Measurements from ENCODE around the gene CBR1.

CBR1 gene

GRCh38 chr21:36113647-36114428 lies 44.0 kb downstream of the CBR1 start:
- peak; percentile 70 for DNase-seq
- Histone ChIP-seq H2AFZ (ENCODE audit: low read length) (no peak overlapping the region), H3K9me2 (replicated peaks; ENCODE audit: insufficient read depth, low read length) (no peaks in the 10 kb centered on the region), H3K4me3 (ENCODE audit: low read length) (no peak overlapping the region), H3K4me1 (ENCODE audit: low read length) (peaks cover 10% of the 10 kb centered on the region), H3K36me3 (replicated peaks; ENCODE audit: insufficient read depth, low read length) (no peaks in the 10 kb centered on the region), H3K4me2 (ENCODE audit: low read depth, low read length) (no peak overlapping the region), H4K20me1 (ENCODE audit: insufficient read depth, low read length) (no peaks in the 10 kb centered on the region), H3K9ac (ENCODE audit: low read length) (no peak overlapping the region), H3K79me2 (ENCODE audit: low read length) (no peaks in the 10 kb centered on the region), H3K27ac (ENCODE audit: low read length) (no peak overlapping the region), H3K9me3 (replicated peaks; ENCODE audit: insufficient read depth, low read length) (no peaks in the 10 kb centered on the region), H3K27me3 (replicated peaks; ENCODE audit: insufficient read depth, low read length) (no peaks in the 10 kb centered on the region), H3F3A (ENCODE audit: insufficient read depth, low read length) (peaks cover 10% of the 10 kb centered on the region)
- TF ChIP-seq EZH2phosphoT487 (IDR thresholded peaks at IDR 0.05; ENCODE audit: low read length) (no peak), EZH2 (optimal IDR thresholded peaks at IDR 0.05; ENCODE audit: low read depth, low read length) (no peak), CTCF (IDR thresholded peaks at IDR 0.05; ENCODE audit: low read length) (no peak)

- H3F3A ChIP-seq (ENCODE audit: insufficient read depth, low read length): peaks cover 10% of the 10 kb centered on the region
These were observed 45.4 kb downstream of the CBR1 start for GRCh38 chr21:36115138-36115730.

GRCh38 chr21:36117286-36117741 lies 47.5 kb downstream of the CBR1 start:
- TF ChIP-seq EZH2 (optimal IDR thresholded peaks at IDR 0.05; ENCODE audit: low read depth, low read length) (no peak), CTCF (IDR thresholded peaks at IDR 0.05; ENCODE audit: low read length) (no peak), EZH2phosphoT487 (IDR thresholded peaks at IDR 0.05; ENCODE audit: low read length) (no peak)
- peak; percentile 38 for DNase-seq
- Histone ChIP-seq H3K4me1 (ENCODE audit: low read length) (peaks cover 10% of the 10 kb centered on the region), H3K4me3 (ENCODE audit: low read length) (no peak overlapping the region), H3K79me2 (ENCODE audit: low read length) (no peaks in the 10 kb centered on the region), H3K9me3 (replicated peaks; ENCODE audit: insufficient read depth, low read length) (no peaks in the 10 kb centered on the region), H3F3A (ENCODE audit: insufficient read depth, low read length) (peaks cover 10% of the 10 kb centered on the region), H3K9ac (ENCODE audit: low read length) (no peak overlapping the region), H3K9me2 (replicated peaks; ENCODE audit: insufficient read depth, low read length) (no peaks in the 10 kb centered on the region), H2AFZ (ENCODE audit: low read length) (peak overlapping the region; percentile 17; the same call in 1 of the 2 replicates), H3K4me2 (ENCODE audit: low read depth, low read length) (no peak overlapping the region), H3K36me3 (replicated peaks; ENCODE audit: insufficient read depth, low read length) (no peaks in the 10 kb centered on the region), H3K27me3 (replicated peaks; ENCODE audit: insufficient read depth, low read length) (no peaks in the 10 kb centered on the region), H4K20me1 (ENCODE audit: insufficient read depth, low read length) (no peaks in the 10 kb centered on the region), H3K27ac (ENCODE audit: low read length) (peak overlapping the region; percentile 5; the same call in 1 of the 2 replicates)

More at GRCh38 chr21:36115138-36115730, 45.4 kb downstream of the CBR1 start:
- Histone ChIP-seq H3K9me2 (replicated peaks; ENCODE audit: insufficient read depth, low read length) (no peaks in the 10 kb centered on the region), H3K27me3 (replicated peaks; ENCODE audit: insufficient read depth, low read length) (no peaks in the 10 kb centered on the region), H3K9ac (ENCODE audit: low read length) (no peak overlapping the region), H3K4me3 (ENCODE audit: low read length) (no peak overlapping the region), H3K9me3 (replicated peaks; ENCODE audit: insufficient read depth, low read length) (no peaks in the 10 kb centered on the region), H3K36me3 (replicated peaks; ENCODE audit: insufficient read depth, low read length) (no peaks in the 10 kb centered on the region), H3K27ac (ENCODE audit: low read length) (no peak overlapping the region), H3K4me1 (ENCODE audit: low read length) (peaks cover 10% of the 10 kb centered on the region), H4K20me1 (ENCODE audit: insufficient read depth, low read length) (no peaks in the 10 kb centered on the region), H3K4me2 (ENCODE audit: low read depth, low read length) (no peak overlapping the region), H2AFZ (ENCODE audit: low read length) (no peak overlapping the region), H3K79me2 (ENCODE audit: low read length) (no peaks in the 10 kb centered on the region)
- TF ChIP-seq EZH2 (optimal IDR thresholded peaks at IDR 0.05; ENCODE audit: low read depth, low read length) (no peak), EZH2phosphoT487 (IDR thresholded peaks at IDR 0.05; ENCODE audit: low read length) (no peak), CTCF (IDR thresholded peaks at IDR 0.05; ENCODE audit: low read length) (no peak)
- no peak for DNase-seq

Data from MM.1S (cell line).